H1 (cell line): Measurements from ENCODE around the gene LRRC4C. TPM values are rescaled to one million over a fixed set of nuclear protein-coding genes. Genes with fewer than 3 reads are reported as not detected.

Experiments
- CBX8 ChIP-seq: fragments of 300-800, 300-1000 bp; sonication (generic); IDR thresholded peaks from 2 replicates; pipeline ENCODE4 v1.7.1; 2016; ENCODE audit warnings: low read depth, low read length, borderline replicate concordance
- POU5F1 ChIP-seq: IDR thresholded peaks from 2 replicates; pipeline ENCODE4 v1.6.1; 2011; ENCODE audit warnings: low read depth, mild to moderate bottlenecking, low read length, moderate library complexity
- SUZ12 ChIP-seq: fragments of 200-600 bp; sonication (generic); IDR thresholded peaks from 2 replicates; pipeline ENCODE4 v1.6.1; 2012; ENCODE audit warnings: mild to moderate bottlenecking, inconsistent platforms, low read length, moderate library complexity, mixed read lengths
- polyA plus RNA-seq, 7 experiments: library from polyadenylated mRNA; depleted of rRNA in 3 of 7; stranded (reverse) in 5 of 7; unstranded in 2 of 7; fragments of >200 nt in 5 of 7; fragments of 200-250 nt in 2 of 7; gene quantifications; 1 replicate in 5 of 7; 2 replicates in 1 of 7; 4 replicates in 1 of 7; pipeline versions ENCODE4 v1.2.1 to v1.2.3, GENCODE V29; 2011 to 2013; ENCODE audit warnings: missing spikeins in 2 of 7, mixed read lengths in 2 of 7
- total RNA-seq: library from RNA; stranded (reverse); fragmentation: NEBNext Ultra II Directional; extraction: Animal tissue kit (Norgen Biotek cat#: 25700); gene quantifications from 2 replicates; pipeline ENCODE4 v1.2.1, GENCODE V29; 2021
- TF ChIP-seq, protein P1 (sequence below): IDR thresholded peaks from 2 replicates; pipeline ENCODE4 v1.6.1; 2012; ENCODE audit warnings: inconsistent platforms

LRRC4C gene
- total and polyA plus RNA-seq, 2 of the 8 experiments (the other 6 are each of a cell fraction or from before 2014, with no cell fraction given) = 0.23 to 2.2 TPM

GRCh38 chr11:40986320-40986719 is 473.1 kb downstream of the LRRC4C start (continued):
- TF ChIP-seq SUZ12 = no peak
- no peak for TF ChIP-seq POU5F1
- no peak for TF ChIP-seq CBX8
- TF ChIP-seq, protein P1, sequence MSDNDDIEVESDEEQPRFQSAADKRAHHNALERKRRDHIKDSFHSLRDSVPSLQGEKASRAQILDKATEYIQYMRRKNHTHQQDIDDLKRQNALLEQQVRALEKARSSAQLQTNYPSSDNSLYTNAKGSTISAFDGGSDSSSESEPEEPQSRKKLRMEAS = no peak
